ENCODE results near the gene NFYA.

Gene NFYA

GRCh38 chr6:41073968-41074691, 1.4 kb downstream of the NFYA start:
- DNase-seq, result peak; percentile 53

- no peak for DNase-seq
Measured at GRCh38 chr6:41074692-41075436, 2.1 kb downstream of the NFYA start.

GRCh38 chr6:41075651-41076626, 3.2 kb downstream of the NFYA start:
- no peak for DNase-seq

- DNase-seq, result no peak
Measured at GRCh38 chr6:41077536-41077935, 4.8 kb downstream of the NFYA start.

GRCh38 chr6:41078101-41078500, 5.3 kb downstream of the NFYA start:
- DNase-seq, result no peak

- DNase-seq, result no peak
Measured at GRCh38 chr6:41079080-41079479, 6.3 kb downstream of the NFYA start.

- no peak for DNase-seq
Measured at GRCh38 chr6:41080621-41081020, 7.8 kb downstream of the NFYA start.

GRCh38 chr6:41083072-41083471, 10.3 kb downstream of the NFYA start:
- DNase-seq, result no peak

GRCh38 chr6:41085182-41085581, 12.4 kb downstream of the NFYA start:
- no peak for DNase-seq

- DNase-seq, result no peak
Measured at GRCh38 chr6:41088451-41088850, 15.7 kb downstream of the NFYA start.

GRCh38 chr6:41090841-41091761, 18.3 kb downstream of the NFYA start:
- no peak for DNase-seq

- peak; percentile 36 for DNase-seq
Measured at GRCh38 chr6:41092421-41093140, 19.8 kb downstream of the NFYA start.

- no peak for DNase-seq
Measured at GRCh38 chr6:41093729-41094128, 21.0 kb downstream of the NFYA start.

GRCh38 chr6:41097467-41098090, 24.8 kb downstream of the NFYA start:
- no peak for DNase-seq

- DNase-seq, result no peak
Measured at GRCh38 chr6:41098366-41098765, 25.6 kb downstream of the NFYA start.

GRCh38 chr6:41100871-41101287, 28.1 kb downstream of the NFYA start:
- no peak for DNase-seq

GRCh38 chr6:41103847-41104246, 31.1 kb downstream of the NFYA start:
- DNase-seq, result no peak

- DNase-seq, result no peak
Measured at GRCh38 chr6:41111017-41111416, 38.2 kb downstream of the NFYA start.

- peak; percentile 77 for DNase-seq
Measured at GRCh38 chr6:41115027-41115426, 42.3 kb downstream of the NFYA start.

GRCh38 chr6:41119508-41119907, 46.7 kb downstream of the NFYA start:
- no peak for DNase-seq

- no peak for DNase-seq
Measured at GRCh38 chr6:41120058-41120457, 47.3 kb downstream of the NFYA start.

Data from NCI-H82 (cell line).